Activated naive CD8-positive, alpha-beta T cell treated with anti-CD3 and anti-CD28 coated beads, Interleukin-2, amount 50 U/mL, for 24 hours (primary cell): Measurements from ENCODE around the gene GGT6.

Experiments used
- ATAC-seq: fragments of 150-1000 bp; cut with Tn5 transposase; one replicate; pipeline ENCODE4 v1.10.0; 2021
- DNase-seq: peaks from one replicate; pipeline ENCODE4 v3.0.0; 2021
- H3K27ac Mint-ChIP-seq: one replicate; pipeline ENCODE4 v1.8.0; 2021; ENCODE audit warnings: mild to moderate bottlenecking, mixed read lengths
- H3K27me3 Mint-ChIP-seq: one replicate; pipeline ENCODE4 v1.8.0; 2021; ENCODE audit warnings: mixed read lengths
- H3K36me3 Mint-ChIP-seq: one replicate; pipeline ENCODE4 v1.8.0; 2021; ENCODE audit warnings: low read depth, mixed read lengths
- H3K4me1 Mint-ChIP-seq: one replicate; pipeline ENCODE4 v1.8.0; 2021; ENCODE audit warnings: mixed read lengths
- H3K4me3 Mint-ChIP-seq: one replicate; pipeline ENCODE4 v1.8.0; 2021; ENCODE audit warnings: mild to moderate bottlenecking, moderate library complexity, mixed read lengths
- H3K9me3 Mint-ChIP-seq: one replicate; pipeline ENCODE4 v1.8.0; 2021; ENCODE audit warnings: mixed read lengths

GGT6 gene

GRCh38 chr17:4573669-4574068, 13.3 kb upstream of the GGT6 start:
- peaks cover 13% of the 10 kb centered on the region for H3K4me1 Mint-ChIP-seq
- H3K9me3 Mint-ChIP-seq = no peaks in the 10 kb centered on the region
- ATAC-seq (peak; percentile 99), DNase-seq (peak; percentile 66)
- no peak overlapping the region for H3K4me3 Mint-ChIP-seq
- H3K27me3 Mint-ChIP-seq = peaks cover 14% of the 10 kb centered on the region
- no peak overlapping the region for H3K27ac Mint-ChIP-seq
- H3K36me3 Mint-ChIP-seq = no peaks in the 10 kb centered on the region

- Mint-ChIP-seq H3K4me3 (no peak overlapping the region), H3K27me3 (peaks cover 14% of the 10 kb centered on the region), H3K27ac (no peak overlapping the region), H3K36me3 (no peaks in the 10 kb centered on the region), H3K4me1 (peaks cover 13% of the 10 kb centered on the region), H3K9me3 (no peaks in the 10 kb centered on the region)
- ATAC-seq = no peak
- no peak for DNase-seq
Measured at GRCh38 chr17:4573115-4573514, 12.7 kb upstream of the GGT6 start.

DNA sequence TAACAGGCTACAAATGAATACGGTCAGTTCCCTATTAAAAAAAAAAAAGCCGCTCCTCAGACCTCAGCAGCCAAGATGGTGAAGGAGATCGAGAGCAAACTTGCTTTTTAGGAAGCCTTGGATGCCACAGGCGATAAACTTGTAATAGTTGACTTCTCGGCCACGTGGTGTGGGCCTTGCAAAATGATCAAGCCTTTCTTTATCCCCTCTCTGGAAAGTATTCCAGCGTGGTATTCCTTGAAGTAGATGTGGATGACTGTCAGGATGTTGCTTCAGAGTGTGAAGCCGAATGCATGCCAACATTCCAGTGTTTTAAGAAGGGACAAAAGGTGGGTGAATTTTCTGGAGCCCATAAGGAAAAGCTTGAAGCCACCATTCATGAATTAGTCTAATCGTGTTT, 11.8 kb upstream of the GGT6 start:
- H3K9me3 Mint-ChIP-seq = no peaks in the 10 kb centered on the region
- H3K36me3 Mint-ChIP-seq = no peaks in the 10 kb centered on the region
- ATAC-seq = no peak
- H3K27me3 Mint-ChIP-seq = peaks cover 14% of the 10 kb centered on the region
- no peak overlapping the region for H3K27ac Mint-ChIP-seq
- peaks cover 13% of the 10 kb centered on the region for H3K4me1 Mint-ChIP-seq
- no peak overlapping the region for H3K4me3 Mint-ChIP-seq
- no peak for DNase-seq

DNA sequence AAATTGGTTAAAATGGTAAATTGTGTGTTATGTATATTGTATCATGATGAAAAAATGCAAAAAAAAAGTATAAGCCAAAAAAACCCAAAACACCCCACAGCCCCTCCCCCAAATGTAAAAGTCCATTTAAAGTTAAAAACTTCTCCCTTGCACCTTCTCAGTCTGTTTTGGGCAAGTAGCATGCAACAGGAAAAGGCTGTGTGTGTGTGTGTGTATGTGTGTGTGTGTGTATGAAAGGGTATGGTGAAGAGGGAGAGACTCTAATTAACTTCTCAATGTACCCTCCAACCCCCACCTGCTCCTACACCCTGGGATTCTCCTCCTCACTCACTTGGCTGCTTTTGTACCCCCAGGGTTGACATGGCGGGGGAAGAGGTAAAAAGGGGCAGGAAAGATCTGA, 9.2 kb upstream of the GGT6 start:
- peaks cover 20% of the 10 kb centered on the region for H3K4me1 Mint-ChIP-seq
- peaks cover 9% of the 10 kb centered on the region for H3K27me3 Mint-ChIP-seq
- H3K9me3 Mint-ChIP-seq = no peaks in the 10 kb centered on the region
- no peak for DNase-seq
- no peak overlapping the region for H3K4me3 Mint-ChIP-seq
- H3K36me3 Mint-ChIP-seq = no peaks in the 10 kb centered on the region
- no peak overlapping the region for H3K27ac Mint-ChIP-seq
- ATAC-seq = no peak

GRCh38 chr17:4566785-4567184, 6.4 kb upstream of the GGT6 start:
- H3K9me3 Mint-ChIP-seq = no peaks in the 10 kb centered on the region
- H3K4me1 Mint-ChIP-seq = peaks cover 28% of the 10 kb centered on the region
- H3K27ac Mint-ChIP-seq = no peak overlapping the region
- peaks cover 3% of the 10 kb centered on the region for H3K27me3 Mint-ChIP-seq
- DNase-seq (peak; percentile 62), ATAC-seq (peak; percentile 67)
- H3K36me3 Mint-ChIP-seq = no peaks in the 10 kb centered on the region
- H3K4me3 Mint-ChIP-seq = no peak overlapping the region

DNA sequence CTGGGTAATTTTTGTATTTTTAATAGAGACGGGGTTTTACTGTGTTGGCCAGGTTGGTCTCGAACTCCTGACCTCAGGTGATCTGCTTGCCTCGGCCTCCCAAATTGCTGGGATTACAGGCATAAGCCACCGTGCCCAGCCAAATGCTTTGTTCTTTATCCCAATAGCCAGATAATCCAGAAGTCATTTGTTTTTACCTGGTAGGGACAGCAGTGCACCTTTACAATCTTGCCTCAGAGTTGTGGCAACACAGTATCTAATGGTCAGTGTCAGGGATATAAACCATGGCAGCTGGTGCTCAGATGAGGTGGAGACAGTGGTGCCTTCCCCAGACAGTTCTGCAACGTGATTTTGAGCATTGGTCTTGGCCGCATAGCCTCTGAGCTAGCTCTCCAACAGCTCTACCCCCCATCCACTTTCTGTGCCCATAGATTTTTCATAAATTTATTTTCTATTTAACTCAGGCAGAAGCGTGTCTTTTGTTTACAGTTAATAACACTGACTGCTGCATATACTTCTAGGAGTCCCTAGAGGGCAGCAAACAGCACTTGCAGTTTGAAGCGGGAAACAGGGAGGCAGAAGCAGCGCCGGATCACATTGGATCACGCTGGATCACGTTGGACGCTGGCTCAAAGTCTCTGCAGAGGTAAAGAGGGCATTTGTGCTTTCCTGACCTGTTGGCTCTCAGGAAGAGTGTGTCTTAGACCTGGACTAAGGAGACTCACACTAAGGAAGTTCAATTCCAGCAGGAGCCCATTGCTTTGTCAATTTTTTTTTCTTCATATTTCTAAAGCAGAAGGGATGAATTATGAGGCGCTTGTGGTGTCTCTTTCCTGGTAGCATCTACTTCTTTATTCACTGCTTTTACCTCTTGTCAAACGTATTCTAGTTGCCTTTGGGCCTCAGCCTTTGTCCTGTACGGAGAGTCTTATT, 5.1 kb upstream of the GGT6 start:
- Mint-ChIP-seq H3K4me3 (no peak overlapping the region), H3K4me1 (peaks cover 33% of the 10 kb centered on the region), H3K9me3 (no peaks in the 10 kb centered on the region), H3K27me3 (peaks cover 3% of the 10 kb centered on the region), H3K36me3 (no peaks in the 10 kb centered on the region), H3K27ac (peak overlapping the region; percentile 5)
- ATAC-seq (no peak), DNase-seq (peak; percentile 52)

DNA sequence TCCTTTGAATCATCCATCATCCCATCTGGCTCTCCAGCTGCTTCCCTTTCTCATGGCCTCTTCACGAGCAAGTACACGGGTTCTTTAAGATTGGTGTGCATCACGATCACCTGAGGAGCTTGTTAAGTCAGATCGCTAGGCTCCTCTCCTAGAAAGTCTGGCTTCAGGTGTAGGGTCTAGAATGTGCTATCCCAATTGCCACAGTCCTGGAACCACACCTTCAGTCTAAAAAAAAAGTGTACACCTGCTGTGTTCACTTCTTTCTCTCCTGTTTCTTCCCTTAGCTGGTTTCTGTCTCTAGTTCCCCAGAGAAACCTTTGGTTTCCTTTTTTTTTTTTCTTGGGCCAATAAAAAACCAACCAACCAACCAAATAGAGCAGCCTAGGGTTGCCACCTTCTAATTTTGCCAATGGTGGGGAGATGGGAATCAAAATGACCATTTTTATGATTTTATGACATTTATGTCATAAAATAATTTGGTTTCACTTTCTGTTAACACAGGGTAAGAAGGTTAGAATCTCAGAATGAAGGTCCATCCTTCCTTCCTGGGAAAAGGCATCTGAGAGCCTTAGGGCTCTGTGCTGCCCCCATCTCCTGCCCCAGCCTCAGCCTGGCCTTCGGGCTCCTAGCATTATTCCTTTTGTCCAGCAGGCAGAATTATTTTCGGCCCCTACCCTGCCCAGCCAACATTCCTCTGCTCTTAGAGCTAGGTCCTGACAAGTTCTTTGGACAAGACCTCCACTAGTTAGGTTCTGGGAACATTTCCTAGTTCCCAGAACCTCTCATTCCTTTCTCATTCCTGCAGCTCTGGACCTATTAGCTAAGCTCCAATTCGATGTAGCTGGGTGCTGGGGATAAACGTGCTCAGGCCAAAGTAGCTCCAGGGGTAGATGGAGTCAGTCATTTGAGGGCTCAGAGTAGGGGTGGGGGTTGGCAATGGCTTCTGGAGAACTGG, 1.9 kb upstream of the GGT6 start:
- H3K9me3 Mint-ChIP-seq = no peaks in the 10 kb centered on the region
- H3K4me1 Mint-ChIP-seq = peaks cover 34% of the 10 kb centered on the region
- no peaks in the 10 kb centered on the region for H3K27me3 Mint-ChIP-seq
- H3K27ac Mint-ChIP-seq = no peak overlapping the region
- no peaks in the 10 kb centered on the region for H3K36me3 Mint-ChIP-seq
- ATAC-seq (no peak), DNase-seq (no peak)
- H3K4me3 Mint-ChIP-seq = no peak overlapping the region

DNA sequence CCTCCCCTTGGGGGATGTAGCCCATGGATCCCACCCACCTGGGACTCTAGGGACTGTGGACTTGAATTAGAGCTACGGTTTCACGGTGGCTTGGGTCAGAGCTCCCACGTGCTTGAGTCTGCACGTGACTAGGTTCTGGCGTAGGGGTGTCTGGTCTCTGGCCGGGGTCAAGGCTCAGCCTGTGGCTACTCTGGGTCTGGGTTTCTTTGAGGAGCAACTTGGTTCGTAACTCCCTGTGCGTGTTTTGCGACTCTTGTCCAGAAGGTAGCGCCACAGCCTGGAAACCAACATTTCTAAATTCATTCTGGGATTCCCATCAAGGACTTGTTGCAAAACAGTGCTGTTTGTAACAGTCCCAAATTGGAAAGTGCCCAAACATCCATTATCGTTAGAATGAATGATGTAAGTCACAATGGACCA, 470 bp upstream of the GGT6 start:
- no peak overlapping the region for H3K27ac Mint-ChIP-seq
- no peaks in the 10 kb centered on the region for H3K9me3 Mint-ChIP-seq
- no peaks in the 10 kb centered on the region for H3K36me3 Mint-ChIP-seq
- ATAC-seq (no peak), DNase-seq (no peak)
- no peaks in the 10 kb centered on the region for H3K27me3 Mint-ChIP-seq
- H3K4me1 Mint-ChIP-seq = peaks cover 38% of the 10 kb centered on the region
- no peak overlapping the region for H3K4me3 Mint-ChIP-seq

GRCh38 chr17:4559966-4560365, 411 bp downstream of the GGT6 start:
- Mint-ChIP-seq H3K36me3 (no peaks in the 10 kb centered on the region), H3K4me3 (no peak overlapping the region), H3K27ac (no peak overlapping the region), H3K4me1 (peaks cover 40% of the 10 kb centered on the region), H3K9me3 (no peaks in the 10 kb centered on the region), H3K27me3 (no peaks in the 10 kb centered on the region)
- DNase-seq = no peak
- ATAC-seq = no peak

DNA sequence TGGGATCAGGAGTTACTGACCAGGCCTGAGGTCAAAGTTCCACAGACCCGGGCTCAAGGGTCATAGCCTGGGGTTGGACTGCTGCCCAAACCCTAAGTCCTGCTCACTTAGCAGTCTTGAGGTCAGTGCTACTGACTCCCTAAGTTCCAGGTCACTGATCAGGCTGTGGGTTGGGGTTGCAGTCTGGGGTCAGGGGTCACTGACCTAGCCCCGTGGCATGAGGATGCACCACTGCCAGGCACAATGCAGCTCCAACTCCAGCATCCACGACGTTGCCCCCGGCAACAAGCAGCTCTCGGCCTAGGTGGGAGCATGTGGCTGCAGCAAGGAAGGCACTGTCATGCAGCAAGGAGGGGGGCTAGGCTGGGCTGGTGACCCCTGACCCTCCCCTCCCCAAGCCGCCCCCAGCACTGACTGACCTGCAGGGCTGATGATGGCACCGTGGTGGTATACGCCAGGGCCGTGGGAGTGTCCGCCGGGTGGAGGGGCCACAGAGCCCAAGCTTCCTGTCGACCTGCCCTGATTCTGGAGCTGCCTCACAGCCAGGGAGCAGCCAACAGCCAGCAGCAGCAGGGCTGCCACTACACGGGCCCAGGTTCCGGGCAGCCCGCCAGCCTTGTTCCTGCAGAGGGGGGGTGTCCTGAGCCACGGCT, 1.1 kb downstream of the GGT6 start:
- Mint-ChIP-seq H3K9me3 (no peaks in the 10 kb centered on the region), H3K36me3 (peaks cover 5% of the 10 kb centered on the region), H3K4me3 (no peak overlapping the region), H3K27me3 (no peaks in the 10 kb centered on the region), H3K27ac (no peak overlapping the region), H3K4me1 (peaks cover 44% of the 10 kb centered on the region)
- no peak for DNase-seq
- ATAC-seq = no peak

DNA sequence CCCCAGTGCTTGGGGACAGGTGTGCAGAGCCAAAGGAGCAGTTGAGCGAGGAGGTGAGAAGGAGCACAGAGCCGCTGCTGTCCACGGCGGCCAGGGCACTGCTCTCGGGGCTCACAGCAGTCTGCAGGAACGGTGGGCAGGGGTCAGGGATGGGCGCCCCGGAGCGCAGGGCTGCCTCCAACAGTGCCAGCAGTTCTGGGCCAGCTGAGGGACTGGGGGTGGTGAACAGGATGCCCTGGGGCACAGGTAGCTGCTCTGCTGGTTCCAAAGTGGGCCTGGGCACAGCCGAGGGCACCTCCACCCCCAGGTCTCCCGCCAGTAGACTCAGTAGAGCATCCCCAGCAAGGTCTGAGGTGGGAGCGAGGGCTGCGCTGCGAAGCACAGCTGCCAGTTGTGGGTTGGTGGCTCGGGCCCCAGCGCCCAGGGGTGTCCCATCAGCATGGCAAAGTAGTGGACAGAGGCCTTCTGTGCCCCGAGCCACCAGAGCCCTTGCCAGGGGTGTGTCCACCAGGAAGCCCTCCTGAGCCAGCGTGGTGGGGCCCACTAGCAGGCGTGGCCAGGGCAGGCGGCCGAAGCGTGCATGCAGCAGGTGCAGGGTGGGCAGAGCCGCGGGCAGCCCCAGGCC, 1.9 kb downstream of the GGT6 start:
- Mint-ChIP-seq H3K27ac (no peak overlapping the region), H3K9me3 (no peaks in the 10 kb centered on the region), H3K27me3 (no peaks in the 10 kb centered on the region), H3K36me3 (peaks cover 13% of the 10 kb centered on the region), H3K4me1 (peaks cover 47% of the 10 kb centered on the region), H3K4me3 (peak overlapping the region; percentile 11)
- DNase-seq (no peak), ATAC-seq (no peak)

- no peak overlapping the region for H3K27ac Mint-ChIP-seq
- H3K36me3 Mint-ChIP-seq = peaks cover 13% of the 10 kb centered on the region
- no peak for ATAC-seq
- no peaks in the 10 kb centered on the region for H3K27me3 Mint-ChIP-seq
- no peaks in the 10 kb centered on the region for H3K9me3 Mint-ChIP-seq
- H3K4me1 Mint-ChIP-seq = peaks cover 42% of the 10 kb centered on the region
- no peak for DNase-seq
- H3K4me3 Mint-ChIP-seq = peak overlapping the region; percentile 11
Measured at GRCh38 chr17:4557626-4558346, 2.6 kb downstream of the GGT6 start.

GRCh38 chr17:4556996-4557395, 3.4 kb downstream of the GGT6 start:
- Mint-ChIP-seq H3K9me3 (no peaks in the 10 kb centered on the region), H3K4me3 (no peak overlapping the region), H3K27me3 (no peaks in the 10 kb centered on the region), H3K27ac (no peak overlapping the region), H3K4me1 (peaks cover 34% of the 10 kb centered on the region), H3K36me3 (peaks cover 18% of the 10 kb centered on the region)
- no peak for DNase-seq
- ATAC-seq = no peak
